HG02623 (cell line): ENCODE data around the gene SSU72.
"Not testable (repeated sequence)": the region's sequence is repeated elsewhere in the genome, so short reads cannot be mapped to it uniquely, and the experiment has no call there.

Source experiments
- ATAC-seq: cut with Tn5 transposase; IDR thresholded peaks from one replicate; pipeline ENCODE4 v1.9.1; 2021; ENCODE audit warnings: moderate library complexity; ENCODE audit not compliant: unreplicated experiment

Gene SSU72

DNA sequence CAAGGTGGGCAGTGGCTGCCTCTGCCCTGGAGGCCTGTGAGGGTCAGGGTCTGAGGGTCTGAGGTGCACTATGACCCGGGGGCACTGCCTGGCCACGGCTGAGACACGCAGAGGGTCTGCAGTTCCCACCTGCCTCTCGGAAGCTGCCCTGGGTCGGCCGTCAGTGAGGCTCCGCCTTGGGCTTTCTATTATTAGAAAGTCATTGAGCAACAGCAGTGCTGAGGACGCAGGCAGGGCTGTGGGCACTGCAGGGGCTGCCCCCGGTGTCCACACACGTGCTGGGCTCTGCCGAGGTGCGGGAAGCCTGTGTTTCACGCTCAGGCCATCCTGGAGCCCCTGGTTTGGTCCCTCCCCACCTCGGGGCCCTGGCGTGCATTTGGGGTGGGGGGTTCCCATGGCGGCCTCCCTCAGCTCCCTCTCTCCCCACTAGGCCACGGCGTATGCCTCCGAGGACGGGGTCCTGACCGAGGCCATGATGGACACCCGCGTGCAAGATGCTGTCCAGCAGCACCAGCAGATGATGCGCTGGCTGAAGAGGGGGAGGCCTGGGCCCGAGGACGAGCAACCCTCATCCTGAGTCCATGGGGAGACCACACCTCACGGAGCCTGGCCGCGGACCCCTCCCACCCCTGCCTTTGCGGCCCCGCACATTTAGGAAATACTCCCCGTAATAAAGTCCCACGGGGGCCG lies 65.7 kb downstream of the SSU72 start:
- not testable (repeated sequence) for ATAC-seq

GRCh38 chr1:1507305-1507704 lies 67.4 kb downstream of the SSU72 start:
- no peak for ATAC-seq

GRCh38 chr1:1505801-1506200 lies 68.9 kb downstream of the SSU72 start:
- ATAC-seq, result not testable (repeated sequence)

DNA sequence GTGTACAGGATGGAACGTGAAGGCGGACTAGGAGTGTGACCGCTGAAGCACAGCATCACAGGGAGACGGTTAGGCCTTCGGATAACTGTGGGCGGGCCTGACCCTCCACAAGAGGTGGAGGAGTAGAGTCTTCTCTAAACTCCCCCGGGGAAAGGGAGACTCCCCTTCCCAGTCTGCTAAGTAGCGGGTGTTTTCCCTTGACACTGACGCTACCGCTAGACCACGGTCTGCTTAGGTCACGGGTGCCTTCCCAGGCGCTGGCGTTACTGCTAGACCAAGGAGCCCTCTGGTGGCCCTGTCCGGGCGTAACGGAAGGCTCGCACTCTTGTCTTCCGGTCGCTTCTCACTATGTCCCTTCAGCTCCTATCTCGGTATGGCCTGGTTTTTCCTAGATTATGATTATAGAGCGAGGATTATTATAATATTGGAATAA lies 69.3 kb downstream of the SSU72 start:
- ATAC-seq, result not testable (repeated sequence)

DNA sequence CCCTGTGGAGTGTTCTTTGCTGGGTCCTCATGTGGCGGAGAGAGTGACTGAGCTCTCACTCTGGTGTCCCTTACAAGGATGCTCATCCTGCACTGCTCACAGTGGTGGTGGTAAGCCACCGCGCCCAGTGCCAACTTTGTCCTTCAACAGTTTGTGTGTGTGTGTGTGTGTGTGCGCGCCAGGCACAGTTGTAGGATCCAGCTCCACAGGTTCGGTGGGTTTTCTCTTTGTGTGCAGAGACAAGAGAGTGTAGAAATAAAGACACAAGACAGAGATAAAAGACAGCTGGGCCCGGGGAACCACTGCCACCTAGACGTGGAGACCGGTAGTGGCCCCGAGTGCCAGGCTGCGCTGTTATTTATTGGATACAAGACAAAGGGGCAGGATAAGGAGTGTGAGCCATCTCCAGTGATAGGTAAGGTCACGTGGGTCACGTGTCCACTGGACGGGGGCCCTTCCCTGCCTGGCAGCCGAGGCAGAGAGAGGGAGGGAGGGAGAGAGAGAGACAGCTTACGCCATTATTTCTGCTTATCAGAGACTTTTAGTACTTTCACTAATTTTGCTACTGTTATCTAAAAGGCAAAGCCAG lies 69.8 kb downstream of the SSU72 start:
- not testable (repeated sequence) for ATAC-seq

DNA sequence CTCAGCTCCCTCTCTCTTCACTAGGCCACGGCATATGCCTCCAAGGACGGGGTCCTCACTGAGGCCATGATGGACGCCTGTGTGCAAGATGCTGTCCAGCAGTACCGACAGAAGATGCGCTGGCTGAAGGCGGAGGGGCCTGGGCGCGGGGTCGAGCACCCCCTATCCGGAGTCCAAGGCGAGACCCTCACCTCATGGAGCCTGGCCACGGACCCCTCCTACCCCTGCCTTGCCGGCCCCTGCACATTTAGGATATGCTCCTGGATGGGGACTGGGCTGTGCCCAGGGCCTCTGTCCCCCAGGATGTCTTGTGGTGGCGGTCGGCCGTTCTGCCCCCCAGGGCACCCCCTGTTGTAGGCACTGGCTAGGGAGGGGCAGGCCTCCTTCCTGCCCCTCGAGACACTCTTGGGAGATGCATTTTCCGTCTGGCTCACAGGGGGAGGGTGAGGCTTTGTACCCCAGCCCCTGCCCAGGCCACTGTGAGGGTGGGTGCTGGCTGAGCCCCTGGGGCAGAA lies 79.1 kb downstream of the SSU72 start:
- not testable (repeated sequence) for ATAC-seq

- ATAC-seq, result not testable (repeated sequence)
Measured at GRCh38 chr1:1494311-1494710, 80.4 kb downstream of the SSU72 start.
